DMS 273 (cell line): ENCODE measurements around the gene PHACTR1.

Experiments used
- DNase-seq: peaks from one replicate; lab custom pipeline; 2025; ENCODE audit not compliant: unreplicated experiment; lab: John Stamatoyannopoulos, UW

PHACTR1 gene

GRCh38 chr6:12800120-12800519 lies 83.6 kb downstream of the PHACTR1 start:
- no peak for DNase-seq

DNA sequence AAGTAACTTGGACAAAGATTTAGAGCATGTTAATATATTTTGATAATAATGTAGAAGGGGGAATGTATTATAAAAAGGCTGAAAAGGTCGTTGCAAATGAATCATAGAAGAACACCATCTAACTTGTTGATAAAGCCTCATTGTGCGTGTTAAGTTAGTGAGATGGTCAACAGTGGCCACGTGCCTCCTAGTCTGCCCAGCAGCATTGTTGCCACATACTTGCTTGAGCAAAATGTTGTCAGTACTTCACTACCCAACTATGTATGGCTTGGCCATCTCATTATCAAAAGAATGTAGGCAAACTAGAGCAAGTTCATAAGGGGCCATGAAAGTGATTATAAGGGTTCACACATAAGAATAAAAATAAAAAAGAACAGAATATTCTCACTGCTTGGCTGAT lies 84.6 kb downstream of the PHACTR1 start:
- DNase-seq: no peak

GRCh38 chr6:12802440-12802839 lies 85.9 kb downstream of the PHACTR1 start:
- DNase-seq: no peak

DNA sequence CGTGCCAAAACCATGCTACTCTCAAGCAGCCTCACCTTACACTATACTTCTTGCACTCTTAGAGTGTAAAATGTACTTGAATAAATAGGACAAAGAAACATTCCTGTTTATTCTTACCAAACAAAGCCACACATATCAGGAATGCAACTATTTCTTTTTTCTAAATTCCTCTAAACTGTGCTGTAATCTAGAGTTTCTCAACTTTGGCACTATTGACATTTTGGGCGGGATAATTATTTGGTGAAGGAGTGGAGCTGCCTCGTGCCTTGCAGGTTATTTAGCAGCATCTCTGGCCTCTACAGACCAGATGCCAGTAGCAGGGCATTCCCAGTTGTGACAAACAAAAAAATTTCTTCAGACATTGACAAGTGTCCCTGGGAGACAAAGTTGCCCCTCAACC lies 86.9 kb downstream of the PHACTR1 start:
- no peak for DNase-seq

GRCh38 chr6:12804952-12805645 lies 88.5 kb downstream of the PHACTR1 start:
- no peak for DNase-seq

- DNase-seq: no peak
Measured at GRCh38 chr6:12806136-12806535, 89.6 kb downstream of the PHACTR1 start.

DNA sequence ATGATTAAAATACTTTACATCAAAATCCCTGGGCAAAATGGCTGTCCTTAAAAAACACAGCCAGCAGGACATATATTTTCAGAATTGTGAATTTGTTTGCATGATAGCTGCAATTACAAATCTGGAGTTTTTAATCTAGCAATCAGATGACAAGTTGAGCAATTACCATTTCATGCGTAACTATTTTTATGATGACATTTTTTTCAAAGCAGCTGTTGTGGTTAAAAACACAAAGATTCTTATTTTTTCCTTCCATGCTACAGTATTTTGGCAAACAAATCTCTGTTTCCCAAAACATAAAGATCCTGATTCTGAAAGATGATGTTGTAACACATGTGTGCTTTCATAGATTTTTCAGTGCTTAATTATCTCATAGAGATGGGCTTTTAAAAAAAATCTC lies 90.2 kb downstream of the PHACTR1 start:
- DNase-seq: no peak

- no peak for DNase-seq
Measured at GRCh38 chr6:12811519-12811918, 95.0 kb downstream of the PHACTR1 start.

DNA sequence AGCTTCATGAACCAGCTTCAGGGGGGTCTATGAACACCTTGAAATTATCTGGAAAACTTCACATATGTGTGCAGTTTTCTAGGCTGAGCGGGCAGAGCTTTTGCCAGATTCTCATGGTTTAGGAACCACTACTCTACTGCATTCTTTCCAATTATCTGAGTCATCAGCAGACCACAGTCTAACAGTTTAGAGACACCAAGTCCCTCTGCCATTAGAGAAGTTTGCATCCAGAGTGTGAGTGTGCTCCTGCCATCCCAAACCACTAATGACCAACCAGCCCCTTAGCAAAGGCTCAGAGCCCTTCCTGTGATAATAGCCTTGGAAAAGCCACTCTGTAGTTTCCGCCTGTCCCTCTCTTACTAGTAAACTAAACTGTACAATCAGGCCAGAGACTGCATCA lies 96.8 kb downstream of the PHACTR1 start:
- DNase-seq: no peak

DNA sequence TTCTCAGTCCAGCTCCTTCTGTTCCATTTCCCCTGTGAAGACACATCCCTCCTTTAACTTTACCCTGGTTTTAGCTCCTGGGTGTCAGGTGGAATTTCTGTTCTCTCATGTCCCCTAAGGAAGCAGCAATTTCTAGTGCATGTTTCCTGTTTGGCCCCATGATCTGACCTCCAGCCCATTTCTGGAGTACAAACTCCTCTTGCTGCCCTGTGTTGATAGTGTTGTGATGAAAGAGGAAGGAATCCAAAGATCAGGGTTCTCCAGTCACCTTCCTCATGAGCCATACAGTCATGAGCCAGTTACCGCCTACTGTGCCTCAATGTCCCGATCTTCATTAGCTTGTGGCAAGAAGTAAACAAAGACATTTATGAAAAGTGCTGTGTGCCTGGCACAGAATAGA lies 97.4 kb downstream of the PHACTR1 start:
- no peak for DNase-seq

DNA sequence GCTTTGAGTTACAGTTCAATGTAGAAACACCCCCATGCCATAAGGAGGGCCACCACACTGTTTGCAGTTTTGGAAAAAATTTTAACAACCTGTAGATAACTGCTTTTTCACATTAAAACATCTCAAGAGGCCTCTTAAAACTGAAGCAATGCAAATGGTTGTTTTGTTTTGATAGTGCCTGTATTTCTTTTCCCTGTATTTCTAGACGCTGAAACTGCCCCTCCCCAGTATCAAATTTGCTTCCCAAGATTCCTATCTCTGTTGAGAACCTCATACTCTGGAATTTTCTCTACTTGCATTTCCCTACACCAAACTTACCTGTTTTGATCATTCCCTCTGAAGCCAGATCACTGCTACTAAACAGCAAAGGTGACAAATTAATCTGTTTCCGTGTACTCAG lies 98.5 kb downstream of the PHACTR1 start:
- no peak for DNase-seq

GRCh38 chr6:12815884-12816600 lies 99.5 kb downstream of the PHACTR1 start:
- no peak for DNase-seq

DNA sequence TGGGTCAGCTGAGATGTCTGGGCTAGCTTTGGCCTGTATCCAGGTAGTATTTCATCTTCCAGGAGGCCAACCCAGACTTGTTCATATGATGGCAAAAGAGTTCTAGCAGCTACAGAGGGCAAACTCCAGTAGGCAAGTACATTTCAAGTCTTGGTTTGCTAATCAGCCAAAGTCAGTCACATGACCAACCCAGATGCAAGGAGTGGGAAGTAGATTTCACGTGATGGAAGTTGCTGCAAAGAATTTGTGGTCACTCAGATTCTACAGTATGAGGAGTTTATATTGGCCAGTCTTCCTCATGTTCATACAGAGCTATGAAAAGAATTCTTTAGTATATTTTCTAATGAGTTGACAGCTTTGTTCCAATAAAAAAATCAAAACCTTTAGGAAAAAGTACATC lies 101.8 kb downstream of the PHACTR1 start:
- no peak for DNase-seq

DNA sequence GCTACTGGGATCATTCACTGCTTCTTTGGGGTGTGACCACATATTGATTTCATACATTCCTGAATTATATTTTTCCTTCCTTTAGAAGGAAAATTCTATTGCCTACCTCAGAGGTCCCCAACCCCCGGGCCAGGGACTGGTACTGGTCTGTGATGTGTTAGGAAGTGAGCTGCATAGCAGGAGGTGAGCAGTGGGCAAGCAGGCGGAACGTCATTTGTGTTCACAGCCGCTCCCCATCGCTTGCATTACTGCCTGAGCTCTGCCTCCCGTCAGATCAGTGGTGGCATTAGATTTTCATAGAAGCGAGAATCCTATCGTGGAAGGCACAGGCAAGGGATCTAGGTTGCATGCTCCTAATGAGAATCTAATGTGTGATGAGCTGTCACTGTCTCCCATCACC lies 107.3 kb downstream of the PHACTR1 start:
- no peak for DNase-seq

GRCh38 chr6:12826584-12826983 lies 110.0 kb downstream of the PHACTR1 start:
- DNase-seq: no peak

DNA sequence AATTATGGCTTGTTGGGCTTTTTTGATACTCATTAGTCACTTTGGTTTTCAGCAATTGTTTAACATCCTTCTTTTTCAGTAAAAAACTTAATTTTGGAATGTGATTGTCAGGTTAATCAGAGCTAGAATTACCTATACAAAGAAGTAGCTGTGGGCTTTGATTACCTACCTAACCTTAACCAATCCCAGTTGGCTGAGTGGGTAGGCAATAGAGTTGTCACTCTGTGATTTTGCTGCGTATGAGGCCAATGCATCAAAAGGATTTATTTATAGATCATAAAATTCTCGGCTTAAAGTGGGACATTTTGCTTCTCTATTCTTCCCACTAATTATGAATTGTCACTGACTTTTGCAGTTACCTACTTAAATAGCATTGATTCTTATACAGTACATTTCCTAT lies 111.4 kb downstream of the PHACTR1 start:
- no peak for DNase-seq

DNA sequence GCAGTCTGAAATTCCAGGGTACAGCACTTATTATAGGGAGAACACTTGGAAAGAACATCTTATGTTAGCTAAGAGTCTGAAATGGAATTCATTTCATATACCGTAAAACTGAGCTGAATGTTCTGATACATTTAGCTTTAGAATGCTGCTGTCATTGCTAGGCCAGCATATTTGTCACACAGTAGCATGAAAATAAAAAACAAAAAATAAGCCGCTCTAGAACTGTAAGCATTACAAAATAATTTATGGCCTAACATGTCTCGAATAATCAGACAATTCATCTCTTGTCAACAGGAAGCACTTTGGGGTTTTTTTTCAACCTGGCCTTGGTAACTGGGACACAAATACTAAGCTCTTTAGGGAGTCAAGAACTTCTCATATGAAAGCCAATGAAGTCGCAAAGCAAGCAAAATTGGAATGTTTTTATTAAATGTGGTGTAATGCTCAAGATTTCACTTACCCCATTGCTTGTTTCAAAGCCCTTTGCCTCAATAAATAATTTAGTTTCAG lies 115.7 kb downstream of the PHACTR1 start:
- DNase-seq: no peak

GRCh38 chr6:12836009-12836408 lies 119.4 kb downstream of the PHACTR1 start:
- DNase-seq: no peak

DNA sequence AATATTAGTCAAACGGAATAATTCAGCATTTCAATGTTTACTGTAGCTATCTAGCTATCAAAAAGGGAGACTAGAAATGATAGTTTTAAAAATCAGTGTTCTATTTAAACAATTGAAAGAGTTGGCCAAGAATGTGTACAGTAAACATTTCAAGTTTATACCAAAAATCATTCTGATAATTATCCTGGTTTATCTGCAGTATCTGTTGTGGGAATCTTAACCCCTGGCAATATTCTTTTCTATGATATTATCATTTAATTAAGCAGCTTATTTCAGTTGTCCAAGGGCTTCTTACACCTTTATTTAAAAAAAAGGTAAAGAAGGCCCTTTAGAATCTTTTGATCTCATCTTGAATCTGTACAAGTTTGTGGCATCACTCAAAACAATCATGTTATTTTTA lies 125.1 kb downstream of the PHACTR1 start:
- no peak for DNase-seq

- no peak for DNase-seq
Measured at GRCh38 chr6:12842114-12842513, 125.5 kb downstream of the PHACTR1 start.

DNA sequence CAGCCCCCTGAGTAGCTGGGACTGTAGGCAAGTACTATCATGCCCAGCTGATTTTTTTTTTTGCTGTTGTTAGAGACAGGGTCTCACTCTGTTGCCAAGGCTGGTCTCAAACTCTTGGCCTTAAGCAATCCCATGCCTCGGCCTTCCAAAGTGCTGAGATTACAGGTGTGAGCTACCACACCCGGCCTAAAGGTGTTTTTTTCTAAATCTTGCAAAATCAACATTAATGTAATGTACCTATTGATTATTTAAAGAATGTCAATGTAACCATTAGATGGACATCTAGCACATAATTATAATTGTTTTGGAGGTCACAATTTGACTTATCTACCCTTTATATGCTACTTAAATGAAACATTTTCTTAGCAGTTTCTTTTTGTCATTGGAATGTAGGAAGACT lies 126.1 kb downstream of the PHACTR1 start:
- DNase-seq: no peak
